Suprapubic skin (tissue), 4 donors: Measurements from ENCODE around the gene PRKCE.

Experiments used
- EP300 ChIP-seq: sonication (generic); formaldehyde crosslinking; IDR thresholded peaks from one replicate; pipeline ENCODE4 v1.6.1; 2017; ENCODE audit warnings: antibody characterized with exemption
- POLR2A ChIP-seq, 2 donors: fragments of 450-650 bp; IDR thresholded peaks; one replicate each; pipeline ENCODE4 v1.6.1; 2017; ENCODE audit warnings: antibody characterized with exemption in 2 of 2, mild to moderate bottlenecking in 2 of 2, moderate library complexity in 2 of 2
- POLR2AphosphoS5 ChIP-seq, 3 donors: sonication (generic); formaldehyde crosslinking; IDR thresholded peaks; one replicate each; pipeline ENCODE4 v1.6.1; 2017; ENCODE audit warnings: antibody characterized with exemption in 3 of 3
- TF ChIP-seq, protein P1 (sequence below), 2 donors: fragments of 200-600 bp in 1 of 2; fragments of 450-650 bp in 1 of 2; sonication (generic) in 1 of 2; IDR thresholded peaks; one replicate each; pipeline ENCODE4 v1.5.1; 2016 to 2019; ENCODE audit warnings: antibody characterized with exemption in 2 of 2, mild to moderate bottlenecking in 1 of 2, moderate library complexity in 1 of 2

DNA sequence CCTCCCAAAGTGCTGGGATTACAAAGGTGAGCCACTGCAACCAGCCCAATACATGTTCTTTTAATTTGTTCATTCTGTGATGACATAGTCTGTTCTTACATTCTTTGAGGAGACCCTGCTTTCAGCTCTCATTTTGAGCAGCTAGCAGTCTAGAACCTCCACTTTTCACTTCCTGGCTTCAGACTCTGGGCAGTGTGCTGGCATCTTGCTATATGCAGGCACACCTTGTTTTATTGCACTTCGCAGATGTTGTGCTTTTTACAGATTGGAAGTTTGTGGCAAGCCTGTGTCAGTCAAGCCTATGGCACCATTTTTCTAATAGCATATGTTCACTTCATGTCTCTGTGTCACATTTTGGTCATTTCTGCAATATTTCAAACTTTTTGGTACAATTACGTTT, 72.4 kb downstream of the PRKCE start:
- TF ChIP-seq, protein P1, sequence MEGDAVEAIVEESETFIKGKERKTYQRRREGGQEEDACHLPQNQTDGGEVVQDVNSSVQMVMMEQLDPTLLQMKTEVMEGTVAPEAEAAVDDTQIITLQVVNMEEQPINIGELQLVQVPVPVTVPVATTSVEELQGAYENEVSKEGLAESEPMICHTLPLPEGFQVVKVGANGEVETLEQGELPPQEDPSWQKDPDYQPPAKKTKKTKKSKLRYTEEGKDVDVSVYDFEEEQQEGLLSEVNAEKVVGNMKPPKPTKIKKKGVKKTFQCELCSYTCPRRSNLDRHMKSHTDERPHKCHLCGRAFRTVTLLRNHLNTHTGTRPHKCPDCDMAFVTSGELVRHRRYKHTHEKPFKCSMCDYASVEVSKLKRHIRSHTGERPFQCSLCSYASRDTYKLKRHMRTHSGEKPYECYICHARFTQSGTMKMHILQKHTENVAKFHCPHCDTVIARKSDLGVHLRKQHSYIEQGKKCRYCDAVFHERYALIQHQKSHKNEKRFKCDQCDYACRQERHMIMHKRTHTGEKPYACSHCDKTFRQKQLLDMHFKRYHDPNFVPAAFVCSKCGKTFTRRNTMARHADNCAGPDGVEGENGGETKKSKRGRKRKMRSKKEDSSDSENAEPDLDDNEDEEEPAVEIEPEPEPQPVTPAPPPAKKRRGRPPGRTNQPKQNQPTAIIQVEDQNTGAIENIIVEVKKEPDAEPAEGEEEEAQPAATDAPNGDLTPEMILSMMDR (IDR thresholded peaks at IDR 0.05): no peak
- TF ChIP-seq POLR2AphosphoS5 (IDR thresholded peaks at IDR 0.05) (no peak), POLR2A (IDR thresholded peaks at IDR 0.05) (no peak), EP300 (no peak)
